ENCODE measurements around the gene REV3L. TPM values are rescaled to one million over a fixed set of nuclear protein-coding genes. Genes with fewer than 3 reads are reported as not detected.
"Not testable (repeated sequence)": the region's sequence is repeated elsewhere in the genome, so short reads cannot be mapped to it uniquely, and the experiment has no call there.

REV3L gene
- total RNA-seq, 1 experiment from 2014 or later: 5.3 TPM

DNA sequence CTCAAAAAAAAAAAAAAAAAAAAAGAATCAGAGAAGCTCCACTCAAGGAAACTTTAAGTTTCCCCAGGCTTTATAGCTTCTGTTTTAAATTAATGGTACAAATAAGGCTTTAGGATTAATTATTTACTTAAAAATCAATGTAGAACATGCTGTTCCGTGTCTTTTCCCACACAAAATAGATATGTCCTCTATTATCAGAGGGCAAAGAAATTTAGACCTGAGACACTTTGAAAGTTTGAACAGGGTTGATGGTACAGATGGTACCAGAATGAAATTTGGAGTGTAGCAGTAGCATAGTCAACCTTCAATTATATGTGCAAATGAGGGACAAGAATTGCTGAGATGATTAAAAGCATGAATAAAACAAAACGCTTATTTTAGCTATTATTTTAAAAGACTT lies 32.2 kb upstream of the REV3L start:
- Histone ChIP-seq H3K9ac (ENCODE audit: extremely low read depth, insufficient read length, low read length) (no peak overlapping the region), H3K23me2 (ENCODE audit: insufficient read length, low read depth, low read length, poor library complexity, severe bottlenecking) (no peaks in the 10 kb centered on the region), H4K5ac (ENCODE audit: insufficient read length, low read depth, low read length) (no peak overlapping the region), H3K27me3 (ENCODE audit: insufficient read depth, low read length) (no peaks in the 10 kb centered on the region), H3K4me2 (ENCODE audit: insufficient read depth, insufficient read length, low read length) (no peak overlapping the region), H2BK15ac (ENCODE audit: low read depth, low read length) (no peak overlapping the region), H3K23ac (ENCODE audit: insufficient read length, low read depth, low read length) (no peak overlapping the region), H4K91ac (ENCODE audit: insufficient read length, low read depth, low read length) (no peak overlapping the region), H3K4me1 (ENCODE audit: insufficient read depth, low read length) (no peaks in the 10 kb centered on the region), H3K79me1 (ENCODE audit: insufficient read depth, low read depth, low read length, poor library complexity, severe bottlenecking) (no peaks in the 10 kb centered on the region), H2BK20ac (ENCODE audit: low read depth, low read length, poor library complexity, severe bottlenecking) (no peak overlapping the region), H3K79me2 (ENCODE audit: insufficient read depth, low read length) (no peaks in the 10 kb centered on the region), H3K9me3 (ENCODE audit: control insufficient read depth, low read depth, low read length) (no peaks in the 10 kb centered on the region), H3K14ac (ENCODE audit: insufficient read depth, low read length) (no peak overlapping the region), H4K8ac (replicated peaks; ENCODE audit: insufficient read length, low read depth, low read length) (no peak overlapping the region), H3K56ac (ENCODE audit: insufficient read length, low read depth, low read length) (no peak overlapping the region), H2AK5ac (ENCODE audit: insufficient read length, low read length) (no peak overlapping the region), H2BK12ac (ENCODE audit: insufficient read length, low read depth, low read length) (no peak overlapping the region), H3K27ac (ENCODE audit: insufficient read length, low read depth, low read length) (no peak overlapping the region), H3K4ac (ENCODE audit: low read depth, low read length) (no peak overlapping the region), H2BK120ac (ENCODE audit: low read depth, low read length, poor library complexity, severe bottlenecking) (no peak overlapping the region), H2BK5ac (ENCODE audit: insufficient read length, low read length) (no peak overlapping the region), H3K18ac (ENCODE audit: insufficient read length, low read depth, low read length) (no peak overlapping the region), H4K20me1 (ENCODE audit: control insufficient read depth, insufficient read depth, insufficient read length) (no peaks in the 10 kb centered on the region), H2AFZ (ENCODE audit: low read length) (no peak overlapping the region), H3T11ph (ENCODE audit: low read length) (no peak overlapping the region)
- no peak overlapping the region for H3K4me3 Mint-ChIP-seq
- no peaks in the 10 kb centered on the region; a peak in 1 of 7 replicates for H3K36me3 Mint-ChIP-seq (ENCODE audit: insufficient read depth in 1 of 3, low read depth in 3 of 3)
- WGBS (ENCODE audit: extremely low coverage, insufficient read length, low lambda C conversion rate): no CpG with 5 or more reads among the region's 2 CpGs
- no peaks in the 10 kb centered on the region; a peak in 1 of 5 replicates for H3K9me3 Mint-ChIP-seq
- H3K27me3 Mint-ChIP-seq (ENCODE audit: low read depth): no peaks in the 10 kb centered on the region
- no peak for DNase-seq
- H3K27ac Mint-ChIP-seq: no peak overlapping the region
- H3K4me1 Mint-ChIP-seq: peaks cover 8 to 10% of the 10 kb centered on the region in 2 experiments
- TF ChIP-seq, protein P1, sequence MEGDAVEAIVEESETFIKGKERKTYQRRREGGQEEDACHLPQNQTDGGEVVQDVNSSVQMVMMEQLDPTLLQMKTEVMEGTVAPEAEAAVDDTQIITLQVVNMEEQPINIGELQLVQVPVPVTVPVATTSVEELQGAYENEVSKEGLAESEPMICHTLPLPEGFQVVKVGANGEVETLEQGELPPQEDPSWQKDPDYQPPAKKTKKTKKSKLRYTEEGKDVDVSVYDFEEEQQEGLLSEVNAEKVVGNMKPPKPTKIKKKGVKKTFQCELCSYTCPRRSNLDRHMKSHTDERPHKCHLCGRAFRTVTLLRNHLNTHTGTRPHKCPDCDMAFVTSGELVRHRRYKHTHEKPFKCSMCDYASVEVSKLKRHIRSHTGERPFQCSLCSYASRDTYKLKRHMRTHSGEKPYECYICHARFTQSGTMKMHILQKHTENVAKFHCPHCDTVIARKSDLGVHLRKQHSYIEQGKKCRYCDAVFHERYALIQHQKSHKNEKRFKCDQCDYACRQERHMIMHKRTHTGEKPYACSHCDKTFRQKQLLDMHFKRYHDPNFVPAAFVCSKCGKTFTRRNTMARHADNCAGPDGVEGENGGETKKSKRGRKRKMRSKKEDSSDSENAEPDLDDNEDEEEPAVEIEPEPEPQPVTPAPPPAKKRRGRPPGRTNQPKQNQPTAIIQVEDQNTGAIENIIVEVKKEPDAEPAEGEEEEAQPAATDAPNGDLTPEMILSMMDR (conservative IDR thresholded peaks at IDR 0.05): no peak

DNA sequence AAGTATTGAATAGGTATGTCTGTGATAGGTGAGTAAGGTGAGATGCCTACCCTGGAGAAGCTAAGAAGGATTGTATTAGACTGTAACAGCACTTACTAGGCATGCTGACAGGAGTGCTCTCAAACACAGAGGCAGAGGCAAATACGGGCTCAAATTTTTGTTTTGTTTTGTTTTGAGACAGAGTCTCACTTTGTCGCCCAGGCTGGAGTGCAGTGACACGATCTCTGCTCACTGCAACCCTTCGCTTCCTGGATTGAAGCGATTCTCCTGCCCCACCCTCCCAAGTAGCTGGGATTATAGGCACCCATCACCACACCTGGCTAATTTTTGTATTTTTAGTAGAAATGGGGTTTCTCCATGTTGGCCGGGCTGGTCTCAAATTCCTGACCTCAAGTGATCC lies 31.5 kb upstream of the REV3L start:
- H2BK12ac ChIP-seq (ENCODE audit: insufficient read length, low read depth, low read length); H3T11ph ChIP-seq (ENCODE audit: low read length); H2BK20ac ChIP-seq (ENCODE audit: low read depth, low read length, poor library complexity, severe bottlenecking); H2AFZ ChIP-seq (ENCODE audit: low read length); H3K18ac ChIP-seq (ENCODE audit: insufficient read length, low read depth, low read length); H3K27me3 ChIP-seq (ENCODE audit: insufficient read depth, low read length); H3K36me3 Mint-ChIP-seq (ENCODE audit: insufficient read depth in 1 of 3, low read depth in 3 of 3); H3K14ac ChIP-seq (ENCODE audit: insufficient read depth, low read length); H3K4me1 ChIP-seq (ENCODE audit: insufficient read depth, low read length); H3K9ac ChIP-seq (ENCODE audit: extremely low read depth, insufficient read length, low read length); H3K27ac ChIP-seq (ENCODE audit: insufficient read length, low read depth, low read length); H2BK5ac ChIP-seq (ENCODE audit: insufficient read length, low read length); H3K56ac ChIP-seq (ENCODE audit: insufficient read length, low read depth, low read length); H4K5ac ChIP-seq (ENCODE audit: insufficient read length, low read depth, low read length); H4K20me1 ChIP-seq (ENCODE audit: control insufficient read depth, insufficient read depth, insufficient read length); H3K4me2 ChIP-seq (ENCODE audit: insufficient read depth, insufficient read length, low read length); H3K9me3 ChIP-seq (ENCODE audit: control insufficient read depth, low read depth, low read length); H2AK5ac ChIP-seq (ENCODE audit: insufficient read length, low read length); H3K27me3 Mint-ChIP-seq (ENCODE audit: low read depth); H3K9me3 Mint-ChIP-seq; H3K4me3 Mint-ChIP-seq; DNase-seq; H3K23ac ChIP-seq (ENCODE audit: insufficient read length, low read depth, low read length); H2BK120ac ChIP-seq (ENCODE audit: low read depth, low read length, poor library complexity, severe bottlenecking); H2BK15ac ChIP-seq (ENCODE audit: low read depth, low read length); H4K8ac ChIP-seq (replicated peaks; ENCODE audit: insufficient read length, low read depth, low read length); H4K91ac ChIP-seq (ENCODE audit: insufficient read length, low read depth, low read length); H3K4ac ChIP-seq (ENCODE audit: low read depth, low read length); H3K23me2 ChIP-seq (ENCODE audit: insufficient read length, low read depth, low read length, poor library complexity, severe bottlenecking); H3K27ac Mint-ChIP-seq; H3K79me2 ChIP-seq (ENCODE audit: insufficient read depth, low read length); H3K79me1 ChIP-seq (ENCODE audit: insufficient read depth, low read depth, low read length, poor library complexity, severe bottlenecking): not testable (repeated sequence)
- no CpG with 5 or more reads among the region's 6 CpGs for WGBS (ENCODE audit: extremely low coverage, insufficient read length, low lambda C conversion rate)
- H3K4me1 Mint-ChIP-seq: peaks cover 8 to 13% of the 10 kb centered on the region in 2 experiments

All from H9 (cell line).